ENCODE data around the gene SLC25A13.

SLC25A13 gene

GRCh38 chr7:96093435-96093834 lies 228.5 kb downstream of the SLC25A13 start:
- DNase-seq (ENCODE audit: low spot score): peak; percentile 22

GRCh38 chr7:96090756-96091155 lies 231.1 kb downstream of the SLC25A13 start:
- DNase-seq (ENCODE audit: low spot score): no peak

- DNase-seq (ENCODE audit: low spot score): no peak
Observed at GRCh38 chr7:96089511-96089910, 232.4 kb downstream of the SLC25A13 start.

- no peak for DNase-seq (ENCODE audit: low spot score)
Observed at GRCh38 chr7:96088579-96088978, 233.3 kb downstream of the SLC25A13 start.

- DNase-seq (ENCODE audit: low spot score): no peak
Observed at GRCh38 chr7:96085953-96086352, 235.9 kb downstream of the SLC25A13 start.

- peak; percentile 69 for DNase-seq (ENCODE audit: low spot score)
Observed at GRCh38 chr7:96084881-96085553, 236.9 kb downstream of the SLC25A13 start.

GRCh38 chr7:96080027-96080426 lies 241.9 kb downstream of the SLC25A13 start:
- peak; percentile 45 for DNase-seq (ENCODE audit: low spot score)

- no peak for DNase-seq (ENCODE audit: low spot score)
Observed at GRCh38 chr7:96076350-96076707, 245.6 kb downstream of the SLC25A13 start.

- DNase-seq (ENCODE audit: low spot score): peak; percentile 85
Observed at GRCh38 chr7:96075510-96076349, 246.2 kb downstream of the SLC25A13 start.

- no peak for DNase-seq (ENCODE audit: low spot score)
Observed at GRCh38 chr7:96074871-96075270, 247.0 kb downstream of the SLC25A13 start.

Measured in SW480 (cell line).